ENCODE results near the gene MAB21L2. TPM values are rescaled to one million over a fixed set of nuclear protein-coding genes. Genes with fewer than 3 reads are reported as not detected.

The MAB21L2 gene
- polyA plus RNA-seq, 1 donor from 2014 or later = 1.6 TPM

DNA sequence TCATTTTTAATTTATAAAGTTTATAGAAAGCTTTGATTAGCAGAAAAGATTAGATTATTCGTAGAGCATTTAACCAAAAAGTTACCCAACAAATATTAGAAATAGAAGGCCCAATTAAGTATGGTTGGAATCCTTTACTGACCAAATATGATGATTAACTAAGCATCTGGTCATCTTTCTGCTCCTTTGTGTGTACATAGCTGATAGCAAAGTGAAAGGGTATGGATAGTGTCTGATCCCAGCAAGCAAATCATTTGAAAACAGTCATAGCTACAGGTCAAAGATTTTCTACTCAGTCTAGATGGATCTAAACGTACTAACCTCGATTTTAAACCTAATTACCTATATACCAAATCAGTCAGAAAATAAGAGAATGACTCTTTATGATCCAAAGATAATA, 7.3 kb upstream of the MAB21L2 start:
- H4K20me1 ChIP-seq (ENCODE audit: insufficient read depth) = no peaks in the 10 kb centered on the region
- H3K79me2 ChIP-seq (replicated peaks; ENCODE audit: insufficient read depth, low read length) = no peaks in the 10 kb centered on the region
- no peaks in the 10 kb centered on the region for H3K9me3 ChIP-seq (ENCODE audit: low read length)
- H3K4me3 ChIP-seq (ENCODE audit: low read length) = no peak overlapping the region
- TF ChIP-seq SMC3 (conservative IDR thresholded peaks at IDR 0.05; ENCODE audit: poor library complexity) (no peak), POLR2AphosphoS5 (IDR thresholded peaks at IDR 0.05) (no peak), TAF1 (IDR thresholded peaks at IDR 0.05; ENCODE audit: low read depth) (no peak), EP300 (conservative IDR thresholded peaks at IDR 0.05; ENCODE audit: poor library complexity, severe bottlenecking) (no peak), EZH2 (IDR thresholded peaks at IDR 0.05; ENCODE audit: borderline replicate concordance, insufficient read depth, low read length, poor library complexity, severe bottlenecking) (no peak), RAD21 (conservative IDR thresholded peaks at IDR 0.05) (no peak), MXI1 (conservative IDR thresholded peaks at IDR 0.05; ENCODE audit: poor library complexity, severe bottlenecking) (no peak)
- TF ChIP-seq, protein P1, sequence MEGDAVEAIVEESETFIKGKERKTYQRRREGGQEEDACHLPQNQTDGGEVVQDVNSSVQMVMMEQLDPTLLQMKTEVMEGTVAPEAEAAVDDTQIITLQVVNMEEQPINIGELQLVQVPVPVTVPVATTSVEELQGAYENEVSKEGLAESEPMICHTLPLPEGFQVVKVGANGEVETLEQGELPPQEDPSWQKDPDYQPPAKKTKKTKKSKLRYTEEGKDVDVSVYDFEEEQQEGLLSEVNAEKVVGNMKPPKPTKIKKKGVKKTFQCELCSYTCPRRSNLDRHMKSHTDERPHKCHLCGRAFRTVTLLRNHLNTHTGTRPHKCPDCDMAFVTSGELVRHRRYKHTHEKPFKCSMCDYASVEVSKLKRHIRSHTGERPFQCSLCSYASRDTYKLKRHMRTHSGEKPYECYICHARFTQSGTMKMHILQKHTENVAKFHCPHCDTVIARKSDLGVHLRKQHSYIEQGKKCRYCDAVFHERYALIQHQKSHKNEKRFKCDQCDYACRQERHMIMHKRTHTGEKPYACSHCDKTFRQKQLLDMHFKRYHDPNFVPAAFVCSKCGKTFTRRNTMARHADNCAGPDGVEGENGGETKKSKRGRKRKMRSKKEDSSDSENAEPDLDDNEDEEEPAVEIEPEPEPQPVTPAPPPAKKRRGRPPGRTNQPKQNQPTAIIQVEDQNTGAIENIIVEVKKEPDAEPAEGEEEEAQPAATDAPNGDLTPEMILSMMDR (IDR thresholded peaks at IDR 0.05; ENCODE audit: poor library complexity, severe bottlenecking) = no peak
- TF ChIP-seq, protein P2, sequence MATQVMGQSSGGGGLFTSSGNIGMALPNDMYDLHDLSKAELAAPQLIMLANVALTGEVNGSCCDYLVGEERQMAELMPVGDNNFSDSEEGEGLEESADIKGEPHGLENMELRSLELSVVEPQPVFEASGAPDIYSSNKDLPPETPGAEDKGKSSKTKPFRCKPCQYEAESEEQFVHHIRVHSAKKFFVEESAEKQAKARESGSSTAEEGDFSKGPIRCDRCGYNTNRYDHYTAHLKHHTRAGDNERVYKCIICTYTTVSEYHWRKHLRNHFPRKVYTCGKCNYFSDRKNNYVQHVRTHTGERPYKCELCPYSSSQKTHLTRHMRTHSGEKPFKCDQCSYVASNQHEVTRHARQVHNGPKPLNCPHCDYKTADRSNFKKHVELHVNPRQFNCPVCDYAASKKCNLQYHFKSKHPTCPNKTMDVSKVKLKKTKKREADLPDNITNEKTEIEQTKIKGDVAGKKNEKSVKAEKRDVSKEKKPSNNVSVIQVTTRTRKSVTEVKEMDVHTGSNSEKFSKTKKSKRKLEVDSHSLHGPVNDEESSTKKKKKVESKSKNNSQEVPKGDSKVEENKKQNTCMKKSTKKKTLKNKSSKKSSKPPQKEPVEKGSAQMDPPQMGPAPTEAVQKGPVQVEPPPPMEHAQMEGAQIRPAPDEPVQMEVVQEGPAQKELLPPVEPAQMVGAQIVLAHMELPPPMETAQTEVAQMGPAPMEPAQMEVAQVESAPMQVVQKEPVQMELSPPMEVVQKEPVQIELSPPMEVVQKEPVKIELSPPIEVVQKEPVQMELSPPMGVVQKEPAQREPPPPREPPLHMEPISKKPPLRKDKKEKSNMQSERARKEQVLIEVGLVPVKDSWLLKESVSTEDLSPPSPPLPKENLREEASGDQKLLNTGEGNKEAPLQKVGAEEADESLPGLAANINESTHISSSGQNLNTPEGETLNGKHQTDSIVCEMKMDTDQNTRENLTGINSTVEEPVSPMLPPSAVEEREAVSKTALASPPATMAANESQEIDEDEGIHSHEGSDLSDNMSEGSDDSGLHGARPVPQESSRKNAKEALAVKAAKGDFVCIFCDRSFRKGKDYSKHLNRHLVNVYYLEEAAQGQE (IDR thresholded peaks at IDR 0.05; ENCODE audit: borderline replicate concordance) = no peak
- no peaks in the 10 kb centered on the region for H3F3A ChIP-seq (ENCODE audit: insufficient read depth, low read length, poor library complexity, severe bottlenecking)
- no peaks in the 10 kb centered on the region for H3K36me3 ChIP-seq (ENCODE audit: insufficient read depth, low read length)
- no peaks in the 10 kb centered on the region for H3K9me2 ChIP-seq (ENCODE audit: insufficient read depth, low read length)
- H3K27ac ChIP-seq (ENCODE audit: low read length) = no peak overlapping the region
- no peak overlapping the region for H2AFZ ChIP-seq (ENCODE audit: low read depth, low read length)
- H3K9ac ChIP-seq (ENCODE audit: low read length) = no peak overlapping the region
- H3K27me3 ChIP-seq (ENCODE audit: insufficient read depth, low read depth, low read length) = peaks cover 78% of the 10 kb centered on the region
- H3K4me2 ChIP-seq (ENCODE audit: low read length) = no peak overlapping the region

DNA sequence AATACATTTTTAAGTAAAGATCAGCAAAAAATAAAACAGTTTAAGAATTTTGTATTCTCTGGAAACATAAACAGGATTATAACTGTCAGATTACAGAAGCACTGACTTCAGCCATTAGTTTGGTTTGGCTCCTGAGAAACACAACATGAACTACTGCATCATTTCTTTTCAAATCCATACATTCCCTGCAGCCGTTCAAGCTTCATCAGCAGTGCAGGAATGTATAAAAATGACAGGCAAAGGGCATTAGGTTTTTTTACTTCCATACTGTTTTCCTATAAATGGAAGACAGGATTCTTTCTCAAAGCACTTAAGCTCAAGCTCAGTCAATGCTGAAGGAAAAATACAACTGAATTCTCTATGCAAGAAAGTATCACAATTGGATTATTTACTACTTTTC, 4.2 kb upstream of the MAB21L2 start:
- H3K9ac ChIP-seq (ENCODE audit: low read length) = no peak overlapping the region
- no peaks in the 10 kb centered on the region for H3K9me2 ChIP-seq (ENCODE audit: insufficient read depth, low read length)
- H3K27ac ChIP-seq (ENCODE audit: low read length) = no peak overlapping the region
- no peak for TF ChIP-seq EP300 (conservative IDR thresholded peaks at IDR 0.05; ENCODE audit: poor library complexity, severe bottlenecking)
- no peak for TF ChIP-seq EZH2 (IDR thresholded peaks at IDR 0.05; ENCODE audit: borderline replicate concordance, insufficient read depth, low read length, poor library complexity, severe bottlenecking)
- TF ChIP-seq, protein P1 (IDR thresholded peaks at IDR 0.05; ENCODE audit: poor library complexity, severe bottlenecking) = no peak
- no peak for TF ChIP-seq SMC3 (conservative IDR thresholded peaks at IDR 0.05; ENCODE audit: poor library complexity)
- TF ChIP-seq, protein P2 (IDR thresholded peaks at IDR 0.05; ENCODE audit: borderline replicate concordance) = no peak
- TF ChIP-seq RAD21 (conservative IDR thresholded peaks at IDR 0.05) = no peak
- TF ChIP-seq MXI1 (conservative IDR thresholded peaks at IDR 0.05; ENCODE audit: poor library complexity, severe bottlenecking) = no peak
- TF ChIP-seq POLR2AphosphoS5 (IDR thresholded peaks at IDR 0.05) = no peak
- no peak for TF ChIP-seq TAF1 (IDR thresholded peaks at IDR 0.05; ENCODE audit: low read depth)
- peaks cover 97% of the 10 kb centered on the region for H3K27me3 ChIP-seq (ENCODE audit: insufficient read depth, low read depth, low read length)
- no peaks in the 10 kb centered on the region for H3F3A ChIP-seq (ENCODE audit: insufficient read depth, low read length, poor library complexity, severe bottlenecking)
- no peak overlapping the region for H2AFZ ChIP-seq (ENCODE audit: low read depth, low read length)
- no peak overlapping the region for H3K4me2 ChIP-seq (ENCODE audit: low read length)
- no peaks in the 10 kb centered on the region for H3K9me3 ChIP-seq (ENCODE audit: low read length)
- H3K4me3 ChIP-seq (ENCODE audit: low read length) = no peak overlapping the region
- H3K36me3 ChIP-seq (ENCODE audit: insufficient read depth, low read length) = no peaks in the 10 kb centered on the region
- H4K20me1 ChIP-seq (ENCODE audit: insufficient read depth) = no peaks in the 10 kb centered on the region
- no peaks in the 10 kb centered on the region for H3K79me2 ChIP-seq (replicated peaks; ENCODE audit: insufficient read depth, low read length)

Data from neural cell (in vitro differentiated cells).